Astrocyte of the hippocampus (primary cell): ENCODE measurements around the gene KIFC3.
"Not testable (repeated sequence)": the region's sequence is repeated elsewhere in the genome, so short reads cannot be mapped to it uniquely, and the experiment has no call there.

Experiments used
- DNase-seq: peaks from one replicate; pipeline ENCODE4 v3.0.0; 2011; ENCODE audit warnings: low read depth, low spot score

KIFC3 gene

GRCh38 chr16:57824888-57825287 is 22.6 kb upstream of the KIFC3 start:
- no peak for DNase-seq

DNA sequence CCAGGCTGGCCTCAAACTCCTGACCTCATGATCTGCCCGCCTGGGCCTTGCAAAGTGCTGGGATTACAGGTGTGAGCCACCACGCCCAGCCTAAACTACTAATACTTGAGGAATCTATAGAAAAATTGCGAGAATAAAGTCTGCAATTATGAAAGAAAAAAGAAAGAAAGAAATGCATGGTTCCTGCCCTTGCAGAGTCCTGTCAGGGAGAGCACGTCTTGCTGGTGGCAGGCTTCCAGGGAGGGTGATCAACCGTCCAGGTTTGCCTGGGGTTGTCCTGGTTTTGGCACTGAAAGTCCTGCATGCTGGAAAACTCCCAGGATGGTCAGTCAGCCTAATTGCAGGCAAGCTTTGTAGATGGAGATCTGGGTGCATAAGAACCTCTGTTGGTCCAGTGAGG is 21.5 kb upstream of the KIFC3 start:
- peak; percentile 59 for DNase-seq

GRCh38 chr16:57822856-57823255 is 20.6 kb upstream of the KIFC3 start:
- no peak for DNase-seq

- no peak for DNase-seq
These were observed 19.8 kb upstream of the KIFC3 start for GRCh38 chr16:57822018-57822553.

DNA sequence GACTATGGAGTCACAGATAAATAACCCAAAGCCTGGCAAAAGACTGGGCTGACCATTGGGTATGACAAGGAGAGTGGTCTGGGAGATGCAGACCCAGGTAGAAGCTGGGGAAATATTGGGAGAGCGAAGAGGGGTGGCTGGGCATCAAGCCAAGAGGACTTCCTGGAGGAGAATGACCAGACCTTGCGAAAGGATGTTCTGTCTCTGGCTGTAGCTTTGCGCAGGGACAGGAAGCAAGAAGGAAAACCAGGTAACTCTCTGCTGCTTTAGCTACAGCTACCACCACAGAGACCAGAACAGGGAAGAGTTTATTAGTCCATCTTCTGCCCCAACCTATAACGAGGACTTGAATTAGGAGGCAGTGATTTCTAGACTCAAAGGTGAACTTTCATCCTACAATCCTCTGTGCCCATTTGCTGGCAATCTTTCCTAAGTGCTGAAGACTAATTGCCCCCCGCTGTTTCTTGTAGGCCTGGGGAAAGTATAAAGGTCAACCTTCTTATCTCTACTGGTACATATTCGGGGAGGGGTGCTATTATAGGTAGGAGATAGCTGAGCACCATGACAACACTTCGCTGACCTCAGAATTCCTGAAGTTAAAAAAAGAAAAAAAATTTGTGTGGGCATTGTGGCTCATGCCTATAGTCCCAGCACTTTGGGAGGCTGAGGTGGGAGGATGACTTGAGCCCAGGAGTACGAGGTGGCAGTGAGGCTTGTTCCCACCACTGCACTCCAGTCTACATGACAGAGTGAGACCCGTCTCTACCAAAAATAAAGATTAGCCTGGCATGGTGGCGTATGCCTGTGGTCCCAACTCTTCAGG is 19.1 kb upstream of the KIFC3 start:
- no peak for DNase-seq

DNA sequence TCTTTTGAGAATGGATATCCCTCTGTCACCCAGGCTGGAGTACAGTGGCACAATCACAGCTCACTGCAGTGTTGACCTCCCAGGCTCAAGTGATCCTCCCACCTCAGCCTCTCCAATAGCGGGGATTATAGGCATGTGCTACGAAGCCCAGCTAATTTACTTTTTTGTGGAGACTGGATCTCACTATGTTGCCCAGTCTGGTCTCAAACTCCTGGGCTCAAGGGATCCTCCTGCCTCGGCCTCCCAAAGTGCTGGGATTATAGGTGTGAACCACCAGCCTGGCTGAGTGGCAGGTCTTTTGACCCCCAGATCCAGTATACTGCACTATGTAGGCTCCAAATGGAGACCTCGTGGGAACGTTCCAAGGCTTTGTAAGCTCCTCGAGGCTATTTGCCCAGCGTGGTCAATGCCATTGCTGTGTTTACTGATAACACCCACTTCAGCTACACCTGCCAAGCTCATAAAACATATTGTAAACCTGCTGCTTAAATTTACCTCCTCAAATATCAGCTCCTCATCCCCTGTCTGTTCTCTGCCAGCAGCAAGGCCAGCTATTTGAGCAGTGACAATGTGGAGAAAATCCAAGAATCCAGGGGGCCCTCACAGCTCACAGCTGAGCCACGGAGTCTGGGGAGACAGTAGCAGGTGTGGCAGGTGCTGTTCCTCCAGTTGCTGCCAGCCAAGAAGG is 16.2 kb upstream of the KIFC3 start:
- DNase-seq, result no peak

DNA sequence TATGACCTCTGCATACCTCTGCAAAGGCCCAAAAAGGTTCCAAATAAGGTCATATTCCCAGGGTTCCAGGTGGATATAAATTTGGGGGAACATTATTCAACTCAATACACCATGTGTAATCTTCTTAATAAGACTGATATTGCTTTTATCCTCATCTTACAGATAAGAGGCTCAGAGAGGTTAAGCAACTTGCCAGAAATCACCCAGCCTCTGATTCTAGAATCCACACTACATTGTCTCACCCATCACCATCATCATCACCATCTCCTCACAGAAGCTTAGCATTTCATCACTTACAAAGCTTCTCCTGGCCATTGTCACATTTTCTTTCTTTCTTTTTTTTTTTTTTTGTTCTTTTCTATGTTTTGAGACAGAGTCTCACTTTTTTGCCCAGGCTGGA is 15.4 kb upstream of the KIFC3 start:
- DNase-seq, result no peak

GRCh38 chr16:57815987-57816745 is 13.9 kb upstream of the KIFC3 start:
- peak; percentile 98 for DNase-seq

GRCh38 chr16:57814896-57815295 is 12.6 kb upstream of the KIFC3 start:
- no peak for DNase-seq

- DNase-seq, result no peak
These were observed 11.2 kb upstream of the KIFC3 start for GRCh38 chr16:57813466-57813865.

DNA sequence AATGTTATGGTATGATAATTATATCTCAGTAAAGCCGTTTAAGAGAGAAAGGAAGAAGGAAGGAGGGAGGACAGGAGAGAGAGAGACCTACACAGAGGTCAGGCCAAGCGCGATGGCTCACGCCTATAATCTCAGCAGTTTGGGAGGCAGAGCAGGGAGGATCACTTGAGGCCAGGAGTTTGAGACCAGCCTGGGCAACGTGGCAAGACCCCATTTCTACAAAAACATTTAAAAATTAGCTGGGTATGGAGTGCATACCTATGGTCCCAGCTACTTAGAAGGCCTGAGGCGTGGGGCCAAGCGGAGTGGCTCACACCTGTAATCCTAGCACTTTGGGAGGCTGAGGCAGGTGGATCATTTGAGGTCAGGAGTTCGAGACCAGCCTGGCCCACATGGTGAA is 9.0 kb upstream of the KIFC3 start:
- not testable (repeated sequence) for DNase-seq

GRCh38 chr16:57810197-57811031 is 8.1 kb upstream of the KIFC3 start:
- DNase-seq, result peak; percentile 88

- no peak for DNase-seq
These were observed 7.2 kb upstream of the KIFC3 start for GRCh38 chr16:57809276-57810196.

DNA sequence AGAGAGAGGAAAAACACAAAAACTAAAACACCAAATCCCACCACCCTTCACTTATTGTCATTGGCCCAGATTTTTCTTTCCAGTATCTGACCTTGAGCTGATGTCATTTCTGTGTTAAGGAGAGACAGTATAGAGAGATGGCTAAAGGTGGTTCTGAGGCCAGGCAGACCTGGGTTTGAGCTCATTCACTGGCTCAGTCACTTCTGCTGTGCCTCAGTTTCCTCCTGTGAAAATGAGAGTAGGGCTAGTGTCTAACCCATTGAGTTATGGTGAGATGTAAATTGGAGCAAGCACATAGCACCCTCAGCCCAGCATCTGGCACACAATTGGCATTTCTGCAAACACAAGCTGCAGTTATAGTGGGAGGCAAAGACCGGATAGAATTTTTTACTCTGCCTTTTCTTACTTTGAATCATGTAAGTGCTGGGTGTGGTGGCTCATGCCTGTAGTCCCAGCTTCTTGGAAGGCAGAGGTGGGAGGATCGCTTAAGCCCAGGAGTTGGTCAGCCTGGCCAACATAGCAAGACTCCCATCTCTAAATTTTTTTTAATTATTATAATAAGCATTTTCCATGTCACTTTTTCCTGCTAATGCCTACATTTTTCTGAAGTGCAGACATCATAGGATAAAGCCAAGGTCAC is 6.4 kb upstream of the KIFC3 start:
- no peak for DNase-seq

GRCh38 chr16:57807968-57808528 is 5.8 kb upstream of the KIFC3 start:
- peak; percentile 90 for DNase-seq

DNA sequence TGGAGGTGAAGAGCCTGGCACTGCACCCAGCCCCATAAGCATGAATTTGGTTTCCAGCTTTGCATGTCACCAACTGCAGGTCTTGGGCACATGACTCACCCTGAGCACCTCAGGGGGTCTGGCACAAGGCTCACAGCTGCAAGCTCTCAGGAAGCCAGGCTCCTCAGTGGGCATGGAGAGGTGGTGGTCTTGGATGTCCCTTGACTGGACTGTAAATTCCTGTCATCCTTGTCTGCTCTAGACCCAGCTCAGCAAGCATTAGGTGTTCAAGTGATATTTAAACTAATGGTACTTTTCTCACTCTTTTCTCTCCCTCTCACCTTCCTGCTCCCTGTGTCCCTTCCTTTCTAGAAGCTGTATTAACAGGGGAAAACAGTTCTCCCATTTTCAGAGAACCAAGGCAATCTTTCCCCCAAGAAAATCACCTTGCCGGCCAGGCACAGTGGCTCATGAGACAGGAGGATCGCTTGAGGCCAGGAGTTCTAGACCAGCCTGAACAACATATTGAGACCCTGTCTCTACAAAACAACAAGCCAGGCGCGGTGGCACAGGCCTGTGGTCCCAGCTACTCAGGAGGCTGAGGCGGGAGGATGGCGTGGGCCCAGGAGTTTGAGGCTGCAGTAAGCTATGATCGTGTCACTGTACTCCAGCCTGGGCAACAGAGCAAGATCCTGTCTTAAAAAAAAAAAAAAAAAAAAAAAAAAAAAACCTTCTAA is 5.1 kb upstream of the KIFC3 start:
- DNase-seq, result peak; percentile 59

DNA sequence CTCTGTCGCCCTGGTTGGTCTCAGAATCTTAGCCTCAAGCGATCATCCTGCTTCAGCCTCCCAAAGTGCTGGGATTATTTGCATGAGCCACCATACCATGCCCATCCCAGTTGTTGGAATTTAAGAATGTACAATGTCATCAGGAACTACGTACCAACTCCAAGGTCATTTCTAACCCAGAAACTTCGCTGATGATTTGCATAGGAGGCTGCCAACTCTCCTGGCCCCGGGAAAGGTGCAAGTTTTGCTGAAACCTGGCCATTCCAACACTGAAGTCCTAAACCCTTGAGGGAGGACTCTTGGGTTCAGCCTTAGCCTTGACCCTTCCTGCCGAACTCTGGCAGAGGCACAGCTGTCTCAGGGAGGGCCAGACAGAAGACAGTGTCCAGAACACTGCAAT is 2.9 kb upstream of the KIFC3 start:
- no peak for DNase-seq

DNA sequence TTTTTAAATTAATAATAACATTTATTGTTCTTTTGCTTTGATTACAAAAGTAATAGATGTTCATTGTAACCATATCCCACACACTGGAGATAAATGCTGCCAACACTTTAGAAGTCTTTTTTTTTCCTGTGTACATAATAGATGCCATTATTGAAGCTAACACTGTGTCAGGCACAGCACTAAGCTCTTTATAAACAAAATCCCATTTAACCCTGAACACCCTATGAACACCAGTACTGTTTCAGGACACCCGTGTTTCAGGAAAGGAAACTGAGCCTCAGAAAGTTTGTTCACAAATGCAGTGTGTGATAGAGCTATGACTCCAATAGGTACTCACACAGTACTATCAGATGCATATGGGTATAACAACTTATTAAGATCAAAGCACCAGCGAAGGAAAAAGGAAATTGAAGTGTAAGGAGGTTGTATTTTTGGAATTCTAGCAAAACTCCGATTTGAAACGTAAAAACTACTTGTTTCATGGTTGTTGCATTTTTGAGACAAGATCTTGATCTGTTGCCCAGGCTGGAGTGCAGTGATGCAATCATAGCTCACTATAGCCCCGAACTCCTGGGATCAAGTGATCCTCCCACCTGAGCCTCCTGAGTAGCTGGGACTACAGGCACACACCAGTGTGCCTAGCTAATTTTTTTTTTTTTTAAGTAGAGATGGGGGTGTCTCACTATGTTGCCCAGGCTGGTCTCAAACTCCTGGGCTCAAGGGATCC is 2.0 kb upstream of the KIFC3 start:
- DNase-seq, result no peak
